HG03103 (cell line): Measurements from ENCODE around the gene DENND1A.

ENCODE experiments used
- ATAC-seq: cut with Tn5 transposase; IDR thresholded peaks from one replicate; pipeline ENCODE4 v1.9.1; 2021; ENCODE audit warnings: low read depth; ENCODE audit not compliant: unreplicated experiment

DENND1A gene

GRCh38 chr9:123421801-123422455, 508.0 kb downstream of the DENND1A start:
- ATAC-seq = no peak

- no peak for ATAC-seq
These were observed 508.7 kb downstream of the DENND1A start for GRCh38 chr9:123421186-123421585.

GRCh38 chr9:123420592-123421111, 509.3 kb downstream of the DENND1A start:
- ATAC-seq = no peak

- ATAC-seq = no peak
These were observed 510.0 kb downstream of the DENND1A start for GRCh38 chr9:123419721-123420591.

GRCh38 chr9:123419091-123419490, 510.8 kb downstream of the DENND1A start:
- no peak for ATAC-seq

- no peak for ATAC-seq
These were observed 511.4 kb downstream of the DENND1A start for GRCh38 chr9:123418506-123418905.

GRCh38 chr9:123418052-123418430, 511.9 kb downstream of the DENND1A start:
- no peak for ATAC-seq

GRCh38 chr9:123417289-123418051, 512.5 kb downstream of the DENND1A start:
- ATAC-seq = no peak

- no peak for ATAC-seq
These were observed 513.8 kb downstream of the DENND1A start for GRCh38 chr9:123416176-123416575.

- no peak for ATAC-seq
These were observed 514.7 kb downstream of the DENND1A start for GRCh38 chr9:123414936-123415930.

GRCh38 chr9:123414204-123414603, 515.7 kb downstream of the DENND1A start:
- no peak for ATAC-seq

- no peak for ATAC-seq
These were observed 517.6 kb downstream of the DENND1A start for GRCh38 chr9:123412171-123412820.

- ATAC-seq = no peak
These were observed 518.3 kb downstream of the DENND1A start for GRCh38 chr9:123411636-123412035.

GRCh38 chr9:123411191-123411590, 518.7 kb downstream of the DENND1A start:
- ATAC-seq = no peak

- no peak for ATAC-seq
These were observed 519.5 kb downstream of the DENND1A start for GRCh38 chr9:123410281-123410910.

- no peak for ATAC-seq
These were observed 521.3 kb downstream of the DENND1A start for GRCh38 chr9:123408313-123409262.

GRCh38 chr9:123407217-123407851, 522.6 kb downstream of the DENND1A start:
- ATAC-seq = no peak
